ENCODE data around the gene FMO5. TPM values are rescaled to one million over a fixed set of nuclear protein-coding genes. Genes with fewer than 3 reads are reported as not detected.
"Not testable (repeated sequence)": the region's sequence is repeated elsewhere in the genome, so short reads cannot be mapped to it uniquely, and the experiment has no call there.

FMO5 gene
- polyA plus RNA-seq, 3 donors = 7.9 to 10.7 (median 8.3) TPM

DNA sequence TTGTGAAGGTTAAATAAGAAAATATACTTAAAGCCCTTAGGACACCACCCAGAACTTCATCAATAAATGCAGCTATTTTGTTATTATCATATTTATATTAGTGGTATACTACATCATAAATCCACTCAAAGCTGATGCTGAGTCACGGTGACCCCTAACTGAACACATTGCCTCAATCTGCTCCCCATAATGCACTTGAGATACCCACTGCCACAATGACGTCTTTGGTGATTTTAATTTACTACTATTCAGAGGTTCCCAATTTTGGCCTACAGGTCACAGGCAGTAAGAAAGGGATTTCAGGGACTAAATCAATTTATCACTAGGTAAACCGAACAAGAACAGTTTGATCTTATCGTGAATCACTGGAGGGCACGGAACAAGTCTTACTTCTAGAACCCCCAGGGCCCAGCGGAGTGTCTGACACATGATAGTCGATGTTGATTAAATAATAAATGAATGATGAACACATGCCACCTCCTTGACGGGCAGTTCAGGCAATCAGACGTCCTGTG lies 16.9 kb upstream of the FMO5 start:
- DNase-seq (ENCODE audit: low read depth in 3 of 3, low spot score in 2 of 3) = no peak

DNA sequence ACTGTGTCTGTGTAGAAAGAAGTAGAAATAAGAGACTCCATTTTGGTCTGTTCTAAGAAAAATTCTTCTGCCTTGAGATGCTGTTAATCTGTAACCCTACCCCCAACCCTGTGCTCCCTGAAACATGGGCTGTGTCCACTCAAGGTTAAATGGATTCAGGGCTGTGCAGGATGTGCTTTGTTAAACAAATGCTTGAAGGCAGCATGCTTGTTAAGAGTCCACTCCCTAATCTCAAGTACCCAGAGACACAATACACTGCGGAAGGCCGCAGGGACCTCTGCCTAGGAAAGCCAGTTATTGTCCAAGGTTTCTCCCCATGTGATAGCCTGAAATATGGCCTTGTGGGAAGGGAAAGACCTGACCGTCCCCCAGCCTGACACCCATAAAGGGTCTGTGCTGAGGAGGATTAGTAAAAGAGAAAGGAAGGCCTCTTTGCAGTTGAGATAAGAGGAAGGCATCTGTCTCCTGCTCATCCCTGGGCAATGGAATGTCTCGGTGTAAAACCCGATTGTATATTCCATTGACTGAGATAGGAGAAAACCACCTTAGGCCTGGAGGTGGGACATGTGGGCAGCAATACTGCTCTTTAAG lies 15.1 kb upstream of the FMO5 start:
- not testable (repeated sequence) for DNase-seq (ENCODE audit: low read depth in 3 of 3, low spot score in 2 of 3)

DNA sequence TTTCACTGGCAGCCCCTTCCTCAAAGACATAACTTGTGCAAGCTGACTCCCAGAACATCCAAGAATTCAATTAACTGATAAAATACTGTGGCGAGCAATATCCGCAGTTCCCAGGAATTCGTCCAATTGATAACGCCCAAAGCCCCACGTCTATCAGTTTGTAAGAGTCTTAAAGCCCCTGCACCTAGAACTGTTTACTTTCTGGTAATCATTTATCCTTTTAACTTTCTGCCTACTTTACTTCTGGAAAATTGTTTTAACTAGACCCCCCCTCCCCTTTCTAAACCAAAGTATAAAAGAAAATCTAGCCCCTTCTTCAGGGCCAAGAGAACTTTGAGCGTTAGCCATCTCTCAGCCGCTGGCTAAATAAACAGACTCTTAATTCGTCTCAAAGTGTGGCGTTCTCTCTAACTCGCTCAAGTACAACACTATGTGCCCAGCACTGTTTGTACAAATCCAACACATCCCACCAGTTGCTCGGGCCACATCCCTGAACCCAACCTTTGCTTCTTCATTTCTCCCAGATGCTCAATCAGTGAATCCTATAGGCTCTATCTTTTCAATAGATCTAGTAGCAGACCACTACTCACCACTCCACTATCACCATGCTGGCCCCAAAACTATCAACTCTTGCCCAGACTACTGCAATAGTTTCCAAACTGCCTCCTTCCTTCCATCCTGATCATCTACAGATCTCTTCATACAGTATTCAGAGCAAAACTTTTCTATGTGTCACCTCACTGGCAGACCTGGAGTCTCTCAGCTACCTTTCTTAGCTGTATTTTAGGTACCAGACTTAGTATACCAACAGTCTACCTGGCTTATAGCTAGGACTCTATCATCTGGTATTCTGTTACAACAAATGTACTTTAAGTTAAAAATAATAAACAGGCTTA lies 14.0 kb upstream of the FMO5 start:
- no peak for DNase-seq (ENCODE audit: low read depth in 3 of 3, low spot score in 2 of 3)

DNA sequence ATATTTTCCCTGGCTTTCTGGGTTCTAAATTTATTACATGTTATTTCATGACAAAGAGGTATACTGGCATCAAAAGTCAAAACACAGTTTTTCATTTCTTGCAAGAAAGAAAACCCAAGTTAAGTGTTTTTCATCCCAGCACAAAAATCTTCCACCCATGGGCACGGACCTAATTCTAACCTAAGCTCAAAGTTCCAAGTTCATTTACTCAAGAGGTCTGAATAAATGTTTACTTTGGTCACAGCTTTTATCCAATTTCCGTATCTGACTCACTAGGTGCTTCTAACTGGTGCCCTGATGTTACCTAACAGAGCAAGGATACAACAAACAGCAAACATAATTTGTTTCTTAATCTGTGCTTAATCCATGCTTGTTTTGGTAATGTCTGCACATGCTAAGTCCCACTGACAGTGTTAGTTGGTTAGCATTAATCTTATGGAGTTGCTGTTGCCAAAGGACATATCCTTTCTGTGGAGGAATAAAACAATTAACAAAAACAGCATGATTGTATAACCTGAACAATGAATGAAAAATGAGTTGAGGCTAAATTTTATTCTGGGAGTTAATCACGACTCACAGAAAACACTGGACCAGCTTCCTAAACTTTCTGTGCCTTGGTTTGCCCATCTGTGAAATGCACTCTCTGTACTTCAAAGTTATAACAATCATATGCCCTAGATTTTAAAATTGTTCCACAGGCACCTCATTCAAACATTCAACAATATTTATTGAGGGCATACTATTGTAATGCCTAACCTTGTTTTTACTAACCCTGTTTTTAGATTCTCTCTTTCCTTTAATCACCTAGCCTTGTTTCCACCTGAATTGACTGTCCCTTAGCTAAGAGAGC lies 13.1 kb upstream of the FMO5 start:
- DNase-seq (ENCODE audit: low read depth in 3 of 3, low spot score in 2 of 3) = no peak

DNA sequence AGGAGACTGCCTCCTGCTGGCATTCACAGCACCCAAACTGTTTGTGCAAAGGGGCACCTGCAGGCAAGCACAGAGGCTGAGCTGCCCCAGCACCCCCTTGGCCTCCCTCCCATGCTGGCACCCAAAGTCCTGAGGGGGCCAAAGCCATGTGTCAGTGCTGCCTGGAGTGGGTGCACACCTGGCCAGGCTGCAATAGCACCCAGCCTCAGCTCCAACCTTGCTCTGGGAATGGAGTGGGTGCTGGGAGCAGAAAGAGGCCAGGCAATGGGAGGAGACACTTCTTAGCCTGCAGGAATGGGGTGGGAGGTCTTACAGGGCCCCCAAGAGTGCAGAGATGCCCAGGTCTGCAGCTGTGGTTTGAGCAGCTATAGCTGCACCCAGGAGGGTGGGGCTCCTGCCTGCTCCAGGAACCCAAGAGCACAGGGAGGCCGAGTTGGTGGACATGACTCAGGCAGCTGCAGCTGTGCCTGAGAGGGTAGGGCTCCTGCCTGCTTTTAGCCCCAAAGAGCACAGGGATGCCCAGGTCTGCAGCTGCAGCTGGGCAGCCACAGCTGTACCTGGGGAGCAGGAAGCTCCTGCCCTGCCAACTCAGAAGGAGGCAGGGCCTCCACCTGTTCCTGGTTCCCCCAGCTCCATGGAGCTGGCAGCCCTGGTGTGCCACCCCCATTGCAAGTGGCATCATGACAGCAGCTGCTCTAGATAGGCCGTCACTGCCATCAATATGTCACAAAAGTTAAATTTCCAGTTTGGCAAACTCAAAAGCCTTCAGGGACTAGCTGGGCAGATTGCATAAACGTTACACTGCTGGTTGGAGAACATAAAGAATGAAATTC lies 12.0 kb upstream of the FMO5 start:
- no peak for DNase-seq (ENCODE audit: low read depth in 3 of 3, low spot score in 2 of 3)

DNA sequence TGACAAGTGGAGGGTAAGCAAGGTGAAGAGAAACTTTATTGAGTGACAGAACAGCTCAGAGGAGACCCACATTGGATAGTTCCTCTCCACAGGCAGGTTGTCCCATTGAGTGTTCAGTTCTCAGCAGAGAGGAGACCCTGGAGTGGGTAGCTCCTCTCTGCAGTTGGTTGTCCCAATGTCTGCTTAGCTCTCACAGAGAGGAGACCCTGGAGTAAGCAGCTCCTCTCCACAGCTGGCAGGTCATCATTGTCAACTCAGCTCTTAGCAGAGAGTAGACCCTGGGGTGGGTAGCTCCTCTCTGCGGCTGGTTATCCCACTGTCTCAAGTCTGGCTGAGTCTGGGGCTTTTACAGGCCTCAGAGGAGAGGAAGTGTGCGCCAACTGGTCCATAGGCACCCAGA lies 11.3 kb upstream of the FMO5 start:
- DNase-seq (ENCODE audit: low read depth in 3 of 3, low spot score in 2 of 3) = no peak

DNA sequence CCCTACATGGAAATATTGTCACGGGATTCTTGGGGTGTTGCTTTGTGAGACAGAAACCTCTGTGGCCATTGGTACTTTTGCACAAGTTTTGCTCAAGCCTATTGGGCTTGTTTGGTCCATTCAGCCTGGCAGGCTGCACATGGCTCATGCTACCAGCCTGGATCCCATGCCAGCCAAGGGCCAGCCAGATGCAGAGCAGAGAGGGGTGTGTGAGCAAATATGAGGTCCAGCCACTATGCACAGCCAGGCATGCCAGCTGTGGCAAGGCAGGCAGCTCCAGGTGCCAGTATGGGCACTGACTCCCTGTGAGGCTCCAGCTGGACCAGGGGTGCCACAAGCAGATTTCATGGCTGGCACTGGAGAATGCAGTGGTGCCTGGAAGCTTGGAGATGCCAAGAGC lies 10.7 kb upstream of the FMO5 start:
- no peak for DNase-seq (ENCODE audit: low read depth in 3 of 3, low spot score in 2 of 3)

DNA sequence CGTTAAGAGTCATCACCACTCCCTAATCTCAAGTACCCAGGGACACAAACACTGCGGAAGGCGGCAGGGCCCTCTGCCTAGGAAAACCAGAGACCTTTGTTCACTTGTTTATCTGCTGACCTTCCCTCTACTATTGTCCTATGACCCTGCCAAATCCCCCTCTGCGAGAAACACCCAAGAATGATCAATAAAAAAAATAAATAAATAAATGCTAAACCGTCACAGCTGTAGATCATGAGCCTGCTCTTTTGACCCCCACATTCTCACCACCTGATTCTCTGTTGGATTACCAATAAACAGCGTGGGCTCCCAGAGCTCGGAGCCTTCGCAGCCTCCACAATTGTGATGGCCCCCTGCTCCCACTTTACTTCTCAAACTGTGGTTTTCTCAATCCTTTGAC lies 8.8 kb upstream of the FMO5 start:
- not testable (repeated sequence) for DNase-seq (ENCODE audit: low read depth in 3 of 3, low spot score in 2 of 3)

DNA sequence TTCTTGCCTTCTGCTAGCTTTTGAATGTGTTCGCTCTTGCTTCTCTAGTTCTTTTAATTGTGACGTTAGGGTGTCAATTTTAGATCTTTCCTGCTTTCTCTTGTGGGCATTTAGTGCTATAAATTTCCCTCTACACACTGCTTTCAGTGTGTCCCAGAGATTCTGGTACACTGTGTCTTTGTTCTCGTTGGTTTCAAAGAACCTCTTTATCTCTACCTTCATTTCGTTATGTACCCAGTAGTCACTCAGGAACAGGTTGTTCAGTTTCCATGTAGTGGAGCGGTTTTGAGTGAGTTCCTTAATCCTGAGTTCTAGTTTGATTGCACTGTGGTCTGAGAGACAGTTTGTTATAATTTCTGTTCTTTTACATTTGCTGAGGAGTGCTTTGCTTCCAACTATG lies 5.9 kb upstream of the FMO5 start:
- not testable (repeated sequence) for DNase-seq (ENCODE audit: low read depth in 3 of 3, low spot score in 2 of 3)

DNA sequence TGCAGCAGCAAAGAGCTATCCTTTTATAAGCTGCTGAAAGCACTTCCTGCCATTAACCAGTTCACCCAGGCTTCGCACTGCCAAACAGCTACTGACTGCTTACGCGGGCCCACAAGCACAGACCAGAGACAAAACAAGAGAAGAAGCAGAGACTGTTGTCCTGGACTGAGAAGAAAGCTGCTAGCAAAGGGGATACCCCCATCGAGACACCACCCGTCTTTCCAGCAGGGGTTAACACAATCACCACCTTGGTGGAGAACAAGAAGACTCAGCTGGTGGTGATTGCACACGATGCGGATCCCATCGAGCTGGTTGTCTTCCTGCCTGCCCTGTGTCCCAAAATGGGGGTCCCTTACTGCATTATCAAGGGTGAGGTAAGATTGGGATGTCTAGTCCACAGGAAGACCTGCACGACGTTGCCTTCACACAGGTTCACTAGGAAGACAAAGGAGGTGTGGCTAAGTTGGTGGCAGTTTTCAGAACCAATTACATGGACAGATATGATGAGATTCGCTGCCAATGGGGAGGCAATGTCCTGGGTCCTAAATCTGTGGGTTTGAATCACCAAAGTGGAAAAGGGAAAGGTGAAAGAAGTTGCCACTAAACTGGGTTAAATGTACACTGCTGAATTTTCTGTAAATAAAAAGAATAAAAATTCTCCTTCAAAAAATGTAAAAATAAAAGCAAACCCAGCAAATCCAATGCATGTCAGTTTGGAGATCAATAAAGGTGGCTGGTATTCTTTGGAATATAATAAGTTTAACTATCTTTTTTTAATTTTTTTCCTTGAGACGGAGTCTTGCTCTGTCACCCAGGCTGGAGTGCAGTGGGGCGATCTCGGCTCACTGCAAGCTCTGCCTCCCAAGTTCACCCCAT lies 1.2 kb downstream of the FMO5 start:
- no peak for DNase-seq (ENCODE audit: low read depth in 3 of 3, low spot score in 2 of 3)

DNA sequence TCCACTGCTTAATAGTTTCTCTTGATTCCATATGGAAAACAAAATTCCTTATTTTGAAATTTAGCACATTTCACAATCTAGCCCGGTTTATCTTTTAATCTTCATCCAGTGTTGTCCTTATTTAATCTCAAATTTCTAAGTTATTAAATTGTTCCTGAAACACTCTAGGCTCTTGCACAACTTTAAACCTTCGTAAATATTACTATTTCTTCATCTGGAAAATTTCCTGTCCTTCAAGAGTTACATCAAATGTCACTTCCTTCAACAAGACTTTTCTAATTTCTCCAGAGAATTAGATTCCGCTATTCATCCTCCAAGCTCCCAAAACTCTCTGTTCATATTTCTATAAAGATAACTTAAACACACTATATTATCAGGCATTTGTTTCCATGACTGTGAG lies 6.5 kb downstream of the FMO5 start:
- DNase-seq (ENCODE audit: low read depth in 3 of 3, low spot score in 2 of 3) = no peak

DNA sequence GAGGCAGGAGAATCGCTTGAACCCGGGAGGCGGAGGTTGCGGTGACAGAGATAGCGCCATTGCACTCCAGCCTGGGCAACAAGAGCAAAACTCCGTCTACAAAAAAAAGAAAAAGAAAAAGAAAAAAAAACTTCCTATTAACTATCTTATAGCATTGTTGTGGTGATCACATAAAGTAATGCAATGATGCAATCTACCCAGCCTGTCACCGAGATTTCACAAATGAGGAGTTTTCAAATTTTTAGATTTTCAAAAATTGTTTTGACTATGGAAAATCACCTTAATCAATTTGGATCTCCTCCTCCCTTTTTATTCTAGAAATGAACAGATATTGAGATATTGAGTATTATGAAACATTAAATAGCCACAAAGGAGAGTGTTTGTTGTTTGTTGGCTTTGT lies 8.0 kb downstream of the FMO5 start:
- DNase-seq (ENCODE audit: low read depth in 3 of 3, low spot score in 2 of 3) = no peak

DNA sequence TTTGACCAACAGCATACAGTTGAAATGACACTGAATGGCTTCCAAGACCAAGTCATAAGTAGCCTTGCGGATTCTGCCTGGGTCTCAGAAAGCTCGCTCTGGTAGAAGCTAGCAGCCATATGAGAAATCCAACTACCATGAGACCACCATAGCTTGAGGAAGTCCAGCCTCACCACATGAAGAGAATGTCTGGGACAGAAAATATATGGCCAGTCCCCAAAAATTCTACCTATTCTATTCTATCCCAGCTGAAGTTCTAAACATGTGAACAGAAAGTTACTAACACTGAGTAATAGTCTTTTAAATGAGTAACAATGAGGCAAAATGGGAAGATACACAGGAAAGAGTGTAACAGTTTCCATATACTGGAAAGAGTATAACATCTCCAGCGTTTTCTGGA lies 9.0 kb downstream of the FMO5 start:
- no peak for DNase-seq (ENCODE audit: low read depth in 3 of 3, low spot score in 2 of 3)

DNA sequence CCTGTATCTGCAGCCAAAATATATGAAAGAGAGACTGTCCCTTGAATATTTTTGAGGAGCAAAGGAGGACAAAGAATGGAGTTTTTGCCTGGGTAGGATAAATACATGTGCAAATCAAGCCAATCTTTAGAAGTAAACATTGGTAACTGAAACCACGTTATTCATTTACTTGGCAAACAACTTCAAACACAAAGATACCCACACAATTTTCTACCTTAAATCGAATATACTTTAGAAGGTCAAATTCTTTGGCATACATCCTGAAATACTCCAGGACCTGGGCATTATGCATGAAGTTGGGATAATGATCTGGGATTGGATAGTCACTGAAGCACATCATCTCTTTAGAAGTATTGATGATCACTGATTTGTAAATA lies 9.6 kb downstream of the FMO5 start:
- DNase-seq (ENCODE audit: low read depth in 3 of 3, low spot score in 2 of 3) = no peak

DNA sequence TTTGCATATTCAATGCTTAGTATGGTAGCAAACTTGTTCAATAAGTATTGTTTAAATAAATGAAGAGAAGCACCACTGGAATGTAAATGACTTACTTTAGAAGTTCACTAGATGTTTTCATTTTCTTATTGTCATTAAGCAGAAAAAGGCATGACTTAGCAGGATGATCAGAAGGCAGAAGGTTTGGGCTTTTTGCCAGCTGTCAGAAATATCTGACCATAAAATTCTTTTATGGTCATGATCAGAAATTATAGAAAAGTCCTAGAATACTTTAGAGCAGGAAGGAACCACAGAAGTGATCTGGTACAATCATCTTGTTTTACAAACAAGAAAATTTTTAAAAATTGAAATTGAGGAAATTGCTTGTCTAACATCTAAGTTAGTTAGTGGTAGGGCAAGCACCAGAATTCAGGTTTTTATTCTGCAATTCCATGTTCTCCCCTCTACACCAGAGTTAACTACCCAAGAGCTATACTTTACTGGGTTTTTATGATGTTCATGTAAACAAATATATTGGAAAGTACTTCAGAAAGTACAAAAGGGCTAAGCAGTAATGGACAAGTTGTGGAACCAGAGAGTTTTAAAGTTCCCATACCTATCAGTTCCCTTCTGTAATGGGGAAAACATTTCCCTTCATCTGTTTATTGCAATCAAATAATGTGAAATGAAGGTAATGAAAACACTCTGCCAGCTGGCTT lies 10.1 kb downstream of the FMO5 start:
- no peak for DNase-seq (ENCODE audit: low read depth in 3 of 3, low spot score in 2 of 3)

DNA sequence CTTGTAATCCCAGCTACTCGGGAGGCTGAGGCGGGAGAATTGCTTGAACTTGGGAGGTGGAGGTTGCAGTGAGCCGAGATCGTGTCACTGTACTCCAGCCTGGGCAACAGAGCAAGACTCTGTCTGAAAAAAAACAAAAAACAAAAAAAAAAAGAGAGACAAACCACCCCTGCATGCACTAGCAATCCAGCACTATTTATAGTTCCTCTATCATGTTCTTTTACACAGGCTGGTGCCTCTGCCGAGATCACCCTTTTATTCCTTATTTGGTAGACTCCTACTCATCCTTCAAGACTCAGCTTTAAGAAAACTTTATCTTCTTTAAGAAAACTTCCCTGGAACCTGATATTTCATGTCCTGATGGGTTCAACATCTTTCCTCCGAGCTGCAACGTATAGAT lies 10.8 kb downstream of the FMO5 start:
- DNase-seq (ENCODE audit: low read depth in 3 of 3, low spot score in 2 of 3) = no peak

DNA sequence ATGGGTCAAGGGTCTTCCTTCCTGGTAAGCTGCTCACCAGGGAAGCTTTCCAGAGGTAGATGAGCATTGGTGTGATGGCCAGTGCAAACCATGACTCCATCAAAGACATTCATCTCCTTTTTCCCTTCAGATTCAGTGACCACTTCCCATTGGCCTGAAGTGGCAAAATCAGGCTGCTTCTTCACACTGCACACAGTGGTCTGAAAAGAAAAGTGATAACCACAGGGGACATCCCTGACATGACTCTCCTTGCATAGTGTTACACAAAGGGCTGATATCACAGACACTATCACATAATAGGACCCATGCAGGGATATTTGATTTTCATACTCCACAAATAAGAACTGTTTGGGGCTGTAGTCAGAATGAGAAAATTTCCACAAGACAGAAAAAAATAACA lies 11.9 kb downstream of the FMO5 start:
- no peak for DNase-seq (ENCODE audit: low read depth in 3 of 3, low spot score in 2 of 3)

DNA sequence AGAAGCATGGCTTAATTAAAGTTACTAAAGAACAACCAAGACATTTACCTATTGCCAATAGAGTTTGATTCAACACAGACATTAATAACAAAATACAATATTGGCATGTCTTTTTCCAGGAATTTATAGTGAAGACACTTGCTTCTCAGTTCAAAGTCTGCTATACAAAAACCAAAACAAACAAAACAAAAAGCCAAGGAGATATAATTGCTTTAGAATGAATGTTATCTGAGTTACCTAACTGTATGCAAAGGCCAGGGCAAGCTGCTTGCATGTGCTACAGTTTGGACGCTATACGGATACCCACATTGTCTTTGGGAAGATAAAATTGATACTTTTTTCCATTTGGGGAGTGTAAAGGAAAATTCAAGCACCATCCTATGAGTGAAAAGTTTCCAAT lies 13.6 kb downstream of the FMO5 start:
- no peak for DNase-seq (ENCODE audit: low read depth in 3 of 3, low spot score in 2 of 3)

DNA sequence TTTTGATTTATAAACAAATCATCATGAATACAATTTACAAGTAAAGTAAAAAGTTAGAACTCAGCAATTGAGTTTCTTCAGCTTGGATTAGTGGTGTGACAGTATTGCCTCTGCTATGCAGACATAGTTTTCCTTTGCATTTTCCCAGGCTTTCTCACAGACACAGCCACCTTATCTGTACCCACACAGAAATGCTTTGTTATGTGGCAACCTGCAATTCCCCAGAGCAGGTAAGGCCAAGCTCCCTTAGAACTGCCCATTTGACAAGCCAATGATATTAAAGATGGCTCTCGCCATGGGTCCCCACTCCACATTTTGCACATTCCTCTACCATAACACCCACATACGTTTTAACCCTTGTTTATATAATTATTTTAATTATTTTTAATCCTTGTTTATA lies 14.2 kb downstream of the FMO5 start:
- DNase-seq (ENCODE audit: low read depth in 3 of 3, low spot score in 2 of 3) = no peak

Data from right renal cortex interstitium (tissue), 3 donors.